GM12878 (cell line): ENCODE results near the gene JKAMP. TPM values are rescaled to one million over a fixed set of nuclear protein-coding genes. Genes with fewer than 3 reads are reported as not detected.

Source experiments
- ATAC-seq: fragments of 200-7000 bp; cut with Tn5 transposase; 3 replicates; pipeline ENCODE4 v1.9.1; 2020; ENCODE audit warnings: mild to moderate bottlenecking, moderate library complexity
- BruUV-seq: library from RNA; stranded (reverse); fragments of 400-500 nt; replicated peaks from 2 replicates; lab custom pipeline; 2021; lab: Mats Ljungman, UMichigan
- CTCF ChIA-PET: fragments of 300-600 bp; sonication (Branson Sonifier 250); formaldehyde crosslinking; extraction: SDS; loops from one replicate; lab custom pipeline; 2021; ENCODE audit warnings: inconsistent platforms; lab: Yijun Ruan, JAX
- POLR2A ChIA-PET: fragments of 350-600 bp; formaldehyde crosslinking; extraction: SDS; loops from one replicate; lab custom pipeline; 2021; ENCODE audit warnings: inconsistent platforms; lab: Charles Lee
- RAD21 ChIA-PET: fragments of 300-600 bp; sonication (Branson Sonifier 250); formaldehyde crosslinking; loops from one replicate; lab custom pipeline; 2023; ENCODE audit warnings: antibody characterized with exemption; ENCODE audit not compliant: unreplicated experiment; lab: Charles Lee
- SMC1A ChIA-PET: fragments of 300-600 bp; sonication (Branson Sonifier 250); formaldehyde crosslinking; loops from one replicate; lab custom pipeline; 2023; ENCODE audit not compliant: unreplicated experiment, uncharacterized antibody; lab: Charles Lee
- DNase-seq: peaks from one replicate; pipeline ENCODE4 v3.0.0-alpha.2; 2011; ENCODE audit warnings: low read depth, low spot score
- FAIRE-seq: peaks from 3 replicates; lab custom pipeline; 2011; peaks lifted over from hg19 to GRCh38; lab: Jason Lieb, UNC
- H2AFZ ChIP-seq: 2 replicates; pipeline ENCODE4 v1.6.0; 2011; ENCODE audit warnings: low read depth, low read length, control low read depth; ENCODE audit not compliant: control insufficient read depth
- H3K27ac ChIP-seq: 2 replicates; pipeline ENCODE4 v1.5.1; 2011; ENCODE audit warnings: control low read depth; ENCODE audit not compliant: control insufficient read depth, insufficient read depth
- H3K27me3 ChIP-seq, 2 experiments: replicated peaks in 1 of 2; 2 replicates each; pipeline versions ENCODE4 v1.6.0 to v1.6.1; 2011; ENCODE audit warnings: low read length in 1 of 2; ENCODE audit not compliant: control insufficient read depth in 2 of 2, insufficient read depth in 2 of 2
- H3K36me3 ChIP-seq, 2 experiments: 2 replicates each; pipeline ENCODE4 v1.5.1; 2011; ENCODE audit warnings: low read length in 1 of 2; ENCODE audit not compliant: control insufficient read depth in 2 of 2, insufficient read depth in 2 of 2
- H3K4me1 ChIP-seq: 2 replicates; pipeline ENCODE4 v1.6.1; 2011; ENCODE audit warnings: mild to moderate bottlenecking, low read length, moderate library complexity, mixed read lengths; ENCODE audit not compliant: control insufficient read depth, insufficient read depth
- H3K4me2 ChIP-seq: 2 replicates; pipeline ENCODE4 v1.6.0; 2011; ENCODE audit warnings: control low read depth; ENCODE audit not compliant: control insufficient read depth, insufficient read depth
- H3K4me3 ChIP-seq: fragments of 200-600 bp; sonication (generic); 2 replicates; pipeline ENCODE4 v1.5.1; 2016
- H3K79me2 ChIP-seq: 2 replicates; pipeline ENCODE4 v1.6.0; 2011; ENCODE audit warnings: low read length; ENCODE audit not compliant: control insufficient read depth, insufficient read depth
- H3K9ac ChIP-seq: 2 replicates; pipeline ENCODE4 v1.8.0; 2011; ENCODE audit warnings: low read length, control low read depth, mixed read lengths; ENCODE audit not compliant: control insufficient read depth, insufficient read depth
- H3K9me3 ChIP-seq: replicated peaks from 3 replicates; pipeline ENCODE4 v1.5.1; 2011; ENCODE audit warnings: mild to moderate bottlenecking, low read length; ENCODE audit not compliant: control insufficient read depth, insufficient read depth
- H4K20me1 ChIP-seq: 2 replicates; pipeline ENCODE4 v1.6.0; 2011; ENCODE audit not compliant: control insufficient read depth, insufficient read depth
- POU2F2 ChIP-seq: IDR thresholded peaks from 3 replicates; pipeline ENCODE4 v1.6.1; 2011; ENCODE audit warnings: low read depth, mild to moderate bottlenecking, low read length, borderline replicate concordance
- SPI1 ChIP-seq: IDR thresholded peaks from 2 replicates; pipeline ENCODE4 v1.6.1; 2011; ENCODE audit warnings: low read depth, mild to moderate bottlenecking, low read length, moderate library complexity, borderline replicate concordance; ENCODE audit not compliant: insufficient read depth
- TCF12 ChIP-seq: IDR thresholded peaks from 2 replicates; pipeline ENCODE4 v1.6.1; 2011; ENCODE audit warnings: low read depth, mild to moderate bottlenecking, low read length
- WGBS: methylation state at CpG from one replicate; pipeline ENCODE4 v1.1.6; 2016; ENCODE audit warnings: low lambda C conversion rate; ENCODE audit not compliant: insufficient replicate concordance, insufficient coverage; ENCODE audit errors: missing lambda C conversion rate; 5-methylcytosine and 5-hydroxymethylcytosine counted together
- in situ Hi-C: fragments of 300-500 bp; cut with MboI; formaldehyde crosslinking; loops from 9 replicates; pipeline ENCODE4 v1.14.3; 2018; ENCODE audit warnings: mixed read lengths
- intact Hi-C: fragments of 100-400 bp; cut with micrococcal nuclease; formaldehyde crosslinking; loops from one replicate; pipeline ENCODE4 v1.14.2; 2022; ENCODE audit not compliant: unreplicated experiment
- polyA plus RNA-seq, 11 experiments: library from polyadenylated mRNA; depleted of rRNA in 4 of 11; unstranded in 6 of 11; stranded (reverse) in 5 of 11; fragments of >200 nt; fragmentation: Nextera tagmentation in 4 of 11; fragmentation: Illumina TruSeq in 1 of 11; extraction: Ambion mirVana in 4 of 11; extraction: Trizol in 1 of 11; gene quantifications; 1 replicate in 1 of 11; 2 replicates in 10 of 11; pipeline versions ENCODE4 v1.2.1 to v1.2.3, GENCODE V29; 2011 to 2016; ENCODE audit warnings: inconsistent platforms in 2 of 11, missing spikeins in 2 of 11, low read depth in 1 of 11
- total RNA-seq, 4 experiments: library from RNA; depleted of rRNA in 3 of 4; stranded (reverse); fragments of >200 nt in 3 of 4; fragmentation: Illumina TruSeq in 1 of 4; extraction: Trizol in 1 of 4; gene quantifications; 2 replicates each; pipeline versions ENCODE4 v1.2.1 to v1.2.3, GENCODE V29; 2013 to 2021
- TF ChIP-seq, protein P1 (sequence below): fragments of 450-650 bp; IDR thresholded peaks from 2 replicates; pipeline ENCODE4 v1.6.1; 2017; ENCODE audit warnings: low read depth, mild to moderate bottlenecking, moderate library complexity

Gene JKAMP
- total and polyA plus RNA-seq, 10 of the 15 experiments (the other 5 are each of a cell fraction or from before 2014, with no cell fraction given) = 18.2 to 129 (median 46.6) TPM

DNA sequence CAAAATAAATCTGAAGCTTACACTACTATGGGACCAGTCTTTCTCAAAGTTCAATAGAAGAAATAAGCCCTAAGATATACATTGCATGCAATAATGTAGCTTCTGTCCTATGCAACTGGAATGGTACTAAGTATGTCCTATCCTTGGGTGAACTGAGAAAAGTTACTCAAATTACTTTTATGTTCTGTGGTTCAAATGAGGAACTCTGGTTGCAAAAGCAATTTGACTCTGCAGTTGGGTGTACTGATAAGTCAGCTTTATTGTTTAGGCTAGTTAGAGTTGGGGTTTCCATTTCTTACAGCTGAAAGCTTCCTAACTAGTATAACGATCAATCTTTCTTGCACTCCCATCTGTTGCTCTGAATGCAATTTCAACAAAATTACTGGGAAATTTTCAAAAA lies 48.3 kb upstream of the JKAMP start:
- FAIRE-seq = no peak

DNA sequence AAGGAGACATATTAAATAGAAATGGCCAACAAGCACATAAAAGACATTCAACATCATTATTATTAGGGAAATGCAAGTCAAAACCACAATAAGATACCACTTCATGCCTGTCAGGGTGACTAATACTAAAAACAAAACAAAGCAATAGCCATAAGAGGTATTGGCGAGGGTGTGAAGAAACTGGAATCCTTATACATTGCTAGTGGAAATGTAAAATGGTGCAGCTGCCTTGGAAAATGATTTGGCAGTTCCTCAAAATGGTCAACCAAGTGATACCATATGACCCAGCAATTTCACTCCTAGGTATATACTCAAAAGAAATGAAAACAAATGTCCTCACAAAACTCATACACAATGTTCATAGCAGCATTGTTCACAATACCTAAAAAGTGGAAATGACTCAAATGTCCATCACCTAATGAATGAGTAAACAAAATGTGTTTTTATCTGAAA lies 46.1 kb upstream of the JKAMP start:
- DNase-seq (no peak), FAIRE-seq (no peak), ATAC-seq (peak; percentile 50)
- RAD21 ChIA-PET = interaction anchor here (0.5 to 1.0 kb wide), 3 partner anchors 13 to 203 kb away, joined by 3 read pairs; no protein-coding TSS in a partner anchor
- Histone ChIP-seq H3K27me3 (no peaks in the 10 kb centered on the region), H3K4me3 (no peak overlapping the region), H3K9me3 (no peaks in the 10 kb centered on the region), H3K79me2 (no peaks in the 10 kb centered on the region), H2AFZ (no peak overlapping the region), H3K4me2 (no peak overlapping the region), H3K4me1 (no peaks in the 10 kb centered on the region), H3K27ac (no peak overlapping the region), H3K36me3 (no peaks in the 10 kb centered on the region), H3K9ac (no peak overlapping the region), H4K20me1 (no peaks in the 10 kb centered on the region)
- no TSS peak for BruUV-seq
- SMC1A ChIA-PET = interaction anchor here (0.7 to 3.5 kb wide), 8 partner anchors 15 to 937 kb away, joined by 4 to 18 read pairs (median 4); no protein-coding TSS in a partner anchor
- TF ChIP-seq, protein P1, sequence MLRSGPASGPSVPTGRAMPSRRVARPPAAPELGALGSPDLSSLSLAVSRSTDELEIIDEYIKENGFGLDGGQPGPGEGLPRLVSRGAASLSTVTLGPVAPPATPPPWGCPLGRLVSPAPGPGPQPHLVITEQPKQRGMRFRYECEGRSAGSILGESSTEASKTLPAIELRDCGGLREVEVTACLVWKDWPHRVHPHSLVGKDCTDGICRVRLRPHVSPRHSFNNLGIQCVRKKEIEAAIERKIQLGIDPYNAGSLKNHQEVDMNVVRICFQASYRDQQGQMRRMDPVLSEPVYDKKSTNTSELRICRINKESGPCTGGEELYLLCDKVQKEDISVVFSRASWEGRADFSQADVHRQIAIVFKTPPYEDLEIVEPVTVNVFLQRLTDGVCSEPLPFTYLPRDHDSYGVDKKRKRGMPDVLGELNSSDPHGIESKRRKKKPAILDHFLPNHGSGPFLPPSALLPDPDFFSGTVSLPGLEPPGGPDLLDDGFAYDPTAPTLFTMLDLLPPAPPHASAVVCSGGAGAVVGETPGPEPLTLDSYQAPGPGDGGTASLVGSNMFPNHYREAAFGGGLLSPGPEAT = 0 out of 2 replicates have a peak, but pooled peaks have one; percentile 15
- TF ChIP-seq TCF12 = no peak
- intact Hi-C loops (no loop called here), in situ Hi-C loops (no loop called here)
- POLR2A ChIA-PET = no interaction called here
- WGBS = 38% methylated on average over 1 of the region's 1 CpG
- CTCF ChIA-PET = interaction anchor here (0.7 to 1.5 kb wide), 3 partner anchors 139 to 337 kb away, joined by 3 to 6 read pairs (median 3); partner anchors contain the start of gene CCDC175

More for the DNA sequence above, 48.3 kb upstream of the JKAMP start:
- Histone ChIP-seq H3K36me3 (no peaks in the 10 kb centered on the region), H3K27me3 (no peaks in the 10 kb centered on the region), H3K4me3 (no peak overlapping the region), H3K4me1 (no peaks in the 10 kb centered on the region), H3K4me2 (no peak overlapping the region), H2AFZ (no peak overlapping the region), H3K79me2 (no peaks in the 10 kb centered on the region), H3K9me3 (no peaks in the 10 kb centered on the region), H3K9ac (no peak overlapping the region), H4K20me1 (no peaks in the 10 kb centered on the region), H3K27ac (no peak overlapping the region)
- BruUV-seq = no TSS peak
- in situ Hi-C loops (no loop called here), intact Hi-C loops (no loop called here)
- RAD21 ChIA-PET = no interaction called here
- DNase-seq = no peak
- ATAC-seq = no peak
- 48% methylated on average over 1 of the region's 1 CpG for WGBS
- POLR2A ChIA-PET = no interaction called here
- CTCF ChIA-PET = interaction anchor here (0.7 to 1.0 kb wide), 2 partner anchors 8 to 310 kb away, joined by 3 to 6 read pairs; no protein-coding TSS in a partner anchor
- TF ChIP-seq SPI1 (peak; percentile 26; the same call in 1 of the 2 replicates), POU2F2 (no peak)
- SMC1A ChIA-PET = interaction anchor here (1.1 to 3.5 kb wide), 5 partner anchors 8 to 312 kb away, joined by 3 to 16 read pairs (median 5); no protein-coding TSS in a partner anchor
